Liver (tissue), 9 donors: ENCODE data around the gene ARMC2. TPM values are rescaled to one million over a fixed set of nuclear protein-coding genes. Genes with fewer than 3 reads are reported as not detected.

Experiments used
- DNase-seq: peaks from one replicate; pipeline ENCODE4 v3.0.0-alpha.2; 2017; ENCODE audit warnings: low spot score
- H3K27ac ChIP-seq, 2 donors: one replicate each; pipeline ENCODE4 v1.7.0; 2013; ENCODE audit warnings: inconsistent platforms in 2 of 2, low read length in 2 of 2, control low read depth in 1 of 2, low read depth in 1 of 2, mild to moderate bottlenecking in 1 of 2
- H3K27me3 ChIP-seq, 4 donors: one replicate each; pipeline versions ENCODE4 v1.6.1 to v1.7.0; 2013; ENCODE audit warnings: low read length in 3 of 4, inconsistent platforms in 1 of 4, mild to moderate bottlenecking in 1 of 4, moderate library complexity in 1 of 4; ENCODE audit not compliant: control insufficient read depth in 4 of 4, insufficient read depth in 4 of 4
- H3K36me3 ChIP-seq, 4 donors: one replicate each; pipeline versions ENCODE4 v1.6.1 to v1.7.0; 2013; ENCODE audit warnings: low read length in 3 of 4, mild to moderate bottlenecking in 3 of 4, low read depth in 1 of 4, moderate library complexity in 1 of 4; ENCODE audit not compliant: control insufficient read depth in 4 of 4, insufficient read depth in 3 of 4
- H3K4me1 ChIP-seq, 4 donors: one replicate each; pipeline versions ENCODE4 v1.6.1 to v1.7.0; 2013; ENCODE audit warnings: low read length in 3 of 4, mild to moderate bottlenecking in 3 of 4, moderate library complexity in 1 of 4; ENCODE audit not compliant: control insufficient read depth in 4 of 4, insufficient read depth in 4 of 4
- H3K4me3 ChIP-seq, 3 donors: one replicate each; pipeline versions ENCODE4 v1.6.1 to v1.7.0; 2013; ENCODE audit warnings: low read length in 3 of 3, control low read depth in 1 of 3, low read depth in 1 of 3, mild to moderate bottlenecking in 1 of 3
- H3K9ac ChIP-seq, 2 donors: one replicate each; pipeline ENCODE4 v1.7.0; 2013; ENCODE audit warnings: low read length in 2 of 2, mild to moderate bottlenecking in 2 of 2, moderate library complexity in 2 of 2, control low read depth in 1 of 2, low read depth in 1 of 2
- H3K9me3 ChIP-seq, 4 donors: one replicate each; pipeline versions ENCODE4 v1.6.1 to v1.7.0; 2013; ENCODE audit warnings: low read length in 3 of 4; ENCODE audit not compliant: control insufficient read depth in 4 of 4
- ATF3 ChIP-seq: IDR thresholded peaks from 2 replicates; pipeline ENCODE4 v1.6.1; 2016; ENCODE audit warnings: antibody characterized with exemption
- EGR1 ChIP-seq, 2 donors: IDR thresholded peaks; 2 replicates each; pipeline ENCODE4 v1.6.1; 2016 to 2018; ENCODE audit warnings: antibody characterized with exemption in 2 of 2, low read depth in 2 of 2
- FOXA1 ChIP-seq: IDR thresholded peaks from 2 replicates; pipeline ENCODE4 v1.6.1; 2016; ENCODE audit warnings: antibody characterized with exemption
- FOXA2 ChIP-seq: IDR thresholded peaks from 2 replicates; pipeline ENCODE4 v1.6.1; 2016; ENCODE audit warnings: antibody characterized with exemption
- GABPA ChIP-seq, 2 donors: IDR thresholded peaks in 1 of 2; conservative IDR thresholded peaks in 1 of 2; 2 replicates each; pipeline ENCODE4 v1.6.1; 2016; ENCODE audit warnings: antibody characterized with exemption in 2 of 2, mild to moderate bottlenecking in 1 of 2, moderate library complexity in 1 of 2
- HNF4A ChIP-seq, 2 donors: conservative IDR thresholded peaks; 2 replicates each; pipeline ENCODE4 v1.6.1; 2016; ENCODE audit warnings: antibody characterized with exemption in 2 of 2, mild to moderate bottlenecking in 2 of 2
- HNF4G ChIP-seq: IDR thresholded peaks from 2 replicates; pipeline ENCODE4 v1.6.1; 2016; ENCODE audit warnings: antibody characterized with exemption
- JUND ChIP-seq, 2 donors: IDR thresholded peaks; 2 replicates each; pipeline ENCODE4 v1.6.1; 2016; ENCODE audit warnings: antibody characterized with exemption in 2 of 2
- MAX ChIP-seq: IDR thresholded peaks from 2 replicates; pipeline ENCODE4 v1.6.1; 2016; ENCODE audit warnings: antibody characterized with exemption
- NR2F2 ChIP-seq: IDR thresholded peaks from 2 replicates; pipeline ENCODE4 v1.6.1; 2016; ENCODE audit warnings: antibody characterized with exemption
- RAD21 ChIP-seq, 2 donors: IDR thresholded peaks; 2 replicates each; pipeline ENCODE4 v1.6.1; 2016; ENCODE audit warnings: antibody characterized with exemption in 2 of 2, mild to moderate bottlenecking in 2 of 2
- RXRA ChIP-seq, 2 donors: IDR thresholded peaks; 2 replicates each; pipeline ENCODE4 v1.6.1; 2017 to 2018; ENCODE audit warnings: antibody characterized with exemption in 2 of 2, mild to moderate bottlenecking in 1 of 2
- SP1 ChIP-seq: IDR thresholded peaks from 2 replicates; pipeline ENCODE4 v1.6.1; 2018; ENCODE audit warnings: antibody characterized with exemption, mild to moderate bottlenecking
- TAF1 ChIP-seq: conservative IDR thresholded peaks from 2 replicates; pipeline ENCODE4 v1.6.1; 2016; ENCODE audit warnings: antibody characterized with exemption, mild to moderate bottlenecking
- YY1 ChIP-seq: IDR thresholded peaks from 2 replicates; pipeline ENCODE4 v1.6.1; 2016; ENCODE audit warnings: antibody characterized with exemption, mild to moderate bottlenecking
- ZBTB33 ChIP-seq: IDR thresholded peaks from 2 replicates; pipeline ENCODE4 v1.6.1; 2016; ENCODE audit warnings: antibody characterized with exemption
- WGBS: extraction: QIAGEN DNeasy Blood & Tissue Kit; methylation state at CpG from one replicate; pipeline ENCODE4 v1.1.7; 2013; 5-methylcytosine and 5-hydroxymethylcytosine counted together
- polyA plus RNA-seq, 2 donors: library from polyadenylated mRNA; stranded (reverse) in 1 of 2; unstranded in 1 of 2; fragments of 200-250 nt in 1 of 2; fragments of >200 nt in 1 of 2; fragmentation: Nextera tagmentation in 1 of 2; extraction: Ambion mirVana in 1 of 2; gene quantifications; one replicate each; pipeline versions ENCODE4 v1.2.1 to v1.2.3, GENCODE V29; 2013 to 2015
- total RNA-seq, 2 donors: library from RNA; depleted of rRNA; stranded (reverse); fragments of >200 nt; gene quantifications; one replicate each; pipeline ENCODE4 v1.2.3, GENCODE V29; 2014
- TF ChIP-seq, protein P1 (sequence below): IDR thresholded peaks from 2 replicates; pipeline ENCODE4 v1.6.1; 2016; ENCODE audit warnings: antibody characterized with exemption, mild to moderate bottlenecking
- TF ChIP-seq, protein P2 (sequence below): fragments of 150-350 bp; IDR thresholded peaks from 2 replicates; pipeline ENCODE4 v1.5.1; 2017; ENCODE audit warnings: improper control_type of control experiment, low read depth, low read length; ENCODE audit not compliant: missing input control
- donor health status: healthy.
- donor health status: healthy.
- donor health status: healthy.
- donor health status: healthy.
- donor health status: healthy.

ARMC2 gene
- total and polyA plus RNA-seq, 4 donors, result 0.24 to 1.5 (median 0.73) TPM

DNA sequence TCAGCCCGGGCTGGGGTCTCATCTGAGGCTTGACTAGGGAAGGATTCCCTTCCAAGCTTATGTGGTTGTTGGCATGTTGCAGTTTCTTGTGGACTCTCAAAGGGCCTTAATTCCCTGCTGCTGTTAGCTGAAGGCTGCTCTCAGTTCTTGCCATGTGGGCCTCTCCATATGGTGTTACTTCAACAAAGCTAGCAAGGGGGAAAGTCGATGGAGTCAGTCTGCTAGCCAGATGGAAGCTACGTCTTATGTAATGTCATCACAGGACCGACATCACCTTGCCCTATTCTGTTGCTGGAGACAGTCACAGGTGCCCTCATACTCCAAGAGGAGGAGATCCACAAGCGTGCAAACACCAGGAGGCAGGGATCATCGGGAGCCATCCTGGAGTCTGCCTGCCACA is 43.3 kb upstream of the ARMC2 start:
- no peak for DNase-seq
- 96% methylated on average over 6 of the region's 6 CpGs for WGBS
- H3K4me3 ChIP-seq, result no peak overlapping the region
- no peak overlapping the region for H3K27ac ChIP-seq
- H3K9me3 ChIP-seq, result no peaks in the 10 kb centered on the region
- no peaks in the 10 kb centered on the region for H3K36me3 ChIP-seq
- H3K27me3 ChIP-seq, result no peaks in the 10 kb centered on the region
- H3K9ac ChIP-seq, result no peak overlapping the region
- H3K4me1 ChIP-seq, result no peaks in the 10 kb centered on the region
- no peak for TF ChIP-seq TAF1
- TF ChIP-seq ATF3, result no peak
- TF ChIP-seq JUND (IDR thresholded peaks at IDR 0.05), result no peak
- no peak for TF ChIP-seq FOXA2
- no peak for TF ChIP-seq HNF4G
- TF ChIP-seq FOXA1, result no peak
- no peak for TF ChIP-seq MAX
- no peak for TF ChIP-seq EGR1 (IDR thresholded peaks at IDR 0.05; ENCODE audit: low read depth in 2 of 2)
- TF ChIP-seq RAD21 (IDR thresholded peaks at IDR 0.05), result no peak
- TF ChIP-seq, protein P1, sequence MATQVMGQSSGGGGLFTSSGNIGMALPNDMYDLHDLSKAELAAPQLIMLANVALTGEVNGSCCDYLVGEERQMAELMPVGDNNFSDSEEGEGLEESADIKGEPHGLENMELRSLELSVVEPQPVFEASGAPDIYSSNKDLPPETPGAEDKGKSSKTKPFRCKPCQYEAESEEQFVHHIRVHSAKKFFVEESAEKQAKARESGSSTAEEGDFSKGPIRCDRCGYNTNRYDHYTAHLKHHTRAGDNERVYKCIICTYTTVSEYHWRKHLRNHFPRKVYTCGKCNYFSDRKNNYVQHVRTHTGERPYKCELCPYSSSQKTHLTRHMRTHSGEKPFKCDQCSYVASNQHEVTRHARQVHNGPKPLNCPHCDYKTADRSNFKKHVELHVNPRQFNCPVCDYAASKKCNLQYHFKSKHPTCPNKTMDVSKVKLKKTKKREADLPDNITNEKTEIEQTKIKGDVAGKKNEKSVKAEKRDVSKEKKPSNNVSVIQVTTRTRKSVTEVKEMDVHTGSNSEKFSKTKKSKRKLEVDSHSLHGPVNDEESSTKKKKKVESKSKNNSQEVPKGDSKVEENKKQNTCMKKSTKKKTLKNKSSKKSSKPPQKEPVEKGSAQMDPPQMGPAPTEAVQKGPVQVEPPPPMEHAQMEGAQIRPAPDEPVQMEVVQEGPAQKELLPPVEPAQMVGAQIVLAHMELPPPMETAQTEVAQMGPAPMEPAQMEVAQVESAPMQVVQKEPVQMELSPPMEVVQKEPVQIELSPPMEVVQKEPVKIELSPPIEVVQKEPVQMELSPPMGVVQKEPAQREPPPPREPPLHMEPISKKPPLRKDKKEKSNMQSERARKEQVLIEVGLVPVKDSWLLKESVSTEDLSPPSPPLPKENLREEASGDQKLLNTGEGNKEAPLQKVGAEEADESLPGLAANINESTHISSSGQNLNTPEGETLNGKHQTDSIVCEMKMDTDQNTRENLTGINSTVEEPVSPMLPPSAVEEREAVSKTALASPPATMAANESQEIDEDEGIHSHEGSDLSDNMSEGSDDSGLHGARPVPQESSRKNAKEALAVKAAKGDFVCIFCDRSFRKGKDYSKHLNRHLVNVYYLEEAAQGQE, result no peak
- TF ChIP-seq ZBTB33, result no peak
- TF ChIP-seq NR2F2, result no peak
- TF ChIP-seq HNF4A (conservative IDR thresholded peaks at IDR 0.05), result no peak
- no peak for TF ChIP-seq YY1
- no peak for TF ChIP-seq GABPA (IDR thresholded peaks at IDR 0.05 in 1 of 2, conservative IDR thresholded peaks at IDR 0.05 in 1 of 2)
- no peak for TF ChIP-seq SP1
- TF ChIP-seq, protein P2, sequence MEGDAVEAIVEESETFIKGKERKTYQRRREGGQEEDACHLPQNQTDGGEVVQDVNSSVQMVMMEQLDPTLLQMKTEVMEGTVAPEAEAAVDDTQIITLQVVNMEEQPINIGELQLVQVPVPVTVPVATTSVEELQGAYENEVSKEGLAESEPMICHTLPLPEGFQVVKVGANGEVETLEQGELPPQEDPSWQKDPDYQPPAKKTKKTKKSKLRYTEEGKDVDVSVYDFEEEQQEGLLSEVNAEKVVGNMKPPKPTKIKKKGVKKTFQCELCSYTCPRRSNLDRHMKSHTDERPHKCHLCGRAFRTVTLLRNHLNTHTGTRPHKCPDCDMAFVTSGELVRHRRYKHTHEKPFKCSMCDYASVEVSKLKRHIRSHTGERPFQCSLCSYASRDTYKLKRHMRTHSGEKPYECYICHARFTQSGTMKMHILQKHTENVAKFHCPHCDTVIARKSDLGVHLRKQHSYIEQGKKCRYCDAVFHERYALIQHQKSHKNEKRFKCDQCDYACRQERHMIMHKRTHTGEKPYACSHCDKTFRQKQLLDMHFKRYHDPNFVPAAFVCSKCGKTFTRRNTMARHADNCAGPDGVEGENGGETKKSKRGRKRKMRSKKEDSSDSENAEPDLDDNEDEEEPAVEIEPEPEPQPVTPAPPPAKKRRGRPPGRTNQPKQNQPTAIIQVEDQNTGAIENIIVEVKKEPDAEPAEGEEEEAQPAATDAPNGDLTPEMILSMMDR, result no peak
- no peak for TF ChIP-seq RXRA (IDR thresholded peaks at IDR 0.05)
